ENCODE data around the gene RHBDF1. TPM values are rescaled to one million over a fixed set of nuclear protein-coding genes. Genes with fewer than 3 reads are reported as not detected.

The RHBDF1 gene
- polyA plus RNA-seq, 1 donor = 47.2 TPM

- no peak for DNase-seq
Observed at GRCh38 chr16:92431-93339, 20.3 kb upstream of the RHBDF1 start.

GRCh38 chr16:91484-91883 is 19.1 kb upstream of the RHBDF1 start:
- DNase-seq = no peak

DNA sequence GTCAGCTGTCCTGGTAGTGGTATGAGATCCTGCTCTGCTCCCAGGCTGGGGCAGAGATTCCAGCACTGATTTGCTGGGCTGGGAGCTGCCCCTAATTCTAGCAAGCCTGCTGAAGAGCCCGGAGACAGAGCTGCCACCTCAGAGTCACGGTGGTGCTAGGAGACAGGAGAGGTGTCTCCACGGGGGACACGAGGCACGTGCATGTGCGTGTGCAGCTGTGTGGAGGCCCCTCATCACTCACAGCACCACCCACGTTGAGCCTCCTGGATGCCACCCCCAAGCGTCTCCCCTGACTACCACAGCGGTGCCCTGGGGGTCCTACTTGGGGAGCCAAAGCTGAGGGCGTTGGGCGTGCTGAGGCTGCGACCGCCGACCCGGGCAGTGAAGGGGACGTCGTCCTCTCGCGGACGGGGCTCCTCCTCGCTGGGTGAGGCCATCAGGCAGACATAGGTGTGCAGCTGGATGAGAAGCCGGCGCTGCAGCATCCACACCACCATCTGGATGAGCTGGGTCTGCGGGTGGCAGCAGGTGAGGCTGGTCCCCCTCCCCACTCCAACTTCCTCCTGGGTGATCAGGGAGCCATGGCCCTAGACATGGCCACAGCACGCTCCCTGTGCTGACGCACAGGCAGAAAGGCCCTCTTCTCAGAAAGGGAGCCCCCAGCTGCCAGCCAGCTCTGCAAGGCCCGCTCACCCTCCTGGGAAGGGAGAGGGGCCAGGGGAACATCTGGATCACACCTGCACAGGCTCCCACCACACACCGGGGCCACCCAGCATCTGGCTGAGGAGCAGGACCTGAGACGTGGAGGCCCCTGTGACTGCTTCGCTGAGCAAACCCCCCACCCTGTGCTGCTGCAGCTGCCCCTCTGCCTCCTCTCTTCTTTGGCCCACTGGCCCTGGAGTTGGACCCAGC is 17.2 kb upstream of the RHBDF1 start:
- no peak for DNase-seq

- DNase-seq = no peak
Observed at GRCh38 chr16:88613-89012, 16.2 kb upstream of the RHBDF1 start.

DNA sequence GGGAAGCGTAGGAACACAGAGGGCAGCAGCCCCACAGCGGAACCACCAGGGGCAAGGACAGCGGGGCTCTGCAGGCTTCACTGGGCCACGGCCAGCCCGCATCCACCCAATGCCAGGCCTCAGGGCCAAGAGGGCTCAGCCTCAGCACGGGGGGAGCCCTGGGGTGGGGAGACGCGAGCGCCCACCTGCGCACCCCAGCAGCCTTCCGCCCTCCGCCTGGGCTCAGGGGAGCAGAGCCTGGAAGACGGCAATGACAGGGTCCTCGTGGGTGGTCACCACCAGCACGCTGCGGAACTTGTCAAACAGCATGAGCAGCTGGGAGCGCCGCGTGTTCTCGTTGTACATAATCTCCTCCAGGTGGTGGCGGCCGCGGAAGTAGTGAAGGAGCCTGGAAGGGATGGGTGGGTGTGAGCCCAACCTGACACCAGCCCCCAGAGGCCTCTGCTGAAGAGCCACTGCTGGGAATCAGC is 14.1 kb upstream of the RHBDF1 start:
- no peak for DNase-seq

DNA sequence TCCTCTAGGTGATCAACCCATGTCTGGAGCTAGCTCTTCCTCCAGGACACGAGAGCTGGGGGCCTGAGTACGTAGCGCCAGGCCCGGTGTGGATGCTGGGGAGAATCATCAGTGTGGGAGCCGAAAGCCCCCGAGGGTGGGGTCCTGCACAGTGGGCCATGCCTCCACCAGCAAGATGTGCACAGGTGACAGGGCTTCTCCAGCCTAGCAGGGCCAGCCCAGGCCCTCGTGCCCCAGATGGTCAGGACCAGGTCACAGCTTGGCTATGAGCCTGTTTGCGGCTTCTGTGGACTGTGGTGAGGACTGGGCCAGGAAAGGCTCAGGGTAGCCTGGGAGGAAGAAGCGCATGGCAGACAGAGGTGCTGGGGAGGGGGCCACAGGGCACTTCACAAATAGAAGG is 13.4 kb upstream of the RHBDF1 start:
- DNase-seq = no peak

DNA sequence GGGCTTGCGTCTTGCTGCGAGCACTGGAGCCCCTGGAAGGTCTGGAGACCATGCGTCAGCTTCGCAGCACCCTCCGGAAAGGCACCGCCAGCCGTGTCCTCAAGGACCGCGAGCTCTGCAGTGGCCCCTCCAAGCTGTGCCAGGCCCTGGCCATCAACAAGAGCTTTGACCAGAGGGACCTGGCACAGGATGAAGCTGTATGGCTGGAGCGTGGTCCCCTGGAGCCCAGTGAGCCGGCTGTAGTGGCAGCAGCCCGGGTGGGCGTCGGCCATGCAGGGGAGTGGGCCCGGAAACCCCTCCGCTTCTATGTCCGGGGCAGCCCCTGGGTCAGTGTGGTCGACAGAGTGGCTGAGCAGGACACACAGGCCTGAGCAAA is 13.0 kb upstream of the RHBDF1 start:
- DNase-seq = no peak

GRCh38 chr16:84718-85406 is 12.4 kb upstream of the RHBDF1 start:
- DNase-seq = no peak

- no peak for DNase-seq
Observed at GRCh38 chr16:83781-84615, 11.6 kb upstream of the RHBDF1 start.

DNA sequence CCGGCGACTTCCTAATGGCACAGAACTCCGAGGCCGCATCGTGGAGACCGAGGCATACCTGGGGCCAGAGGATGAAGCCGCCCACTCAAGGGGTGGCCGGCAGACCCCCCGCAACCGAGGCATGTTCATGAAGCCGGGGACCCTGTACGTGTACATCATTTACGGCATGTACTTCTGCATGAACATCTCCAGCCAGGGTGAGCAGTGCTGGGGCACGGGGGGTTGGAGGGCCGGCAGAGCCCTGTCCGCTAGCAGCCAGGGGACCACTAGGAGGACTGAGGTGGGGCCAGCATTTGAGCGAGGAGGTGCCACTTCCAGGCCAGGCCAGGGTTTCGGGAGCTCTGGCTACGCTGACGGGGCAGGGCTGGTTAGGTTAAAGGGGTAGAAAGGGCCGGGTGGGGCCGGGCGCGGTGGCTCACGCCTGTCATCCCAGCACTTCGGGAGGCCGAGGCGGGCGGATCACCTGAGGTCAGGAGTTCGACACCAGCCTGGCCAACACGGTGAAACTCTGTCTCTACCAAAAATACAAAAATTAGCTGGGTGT is 10.7 kb upstream of the RHBDF1 start:
- no peak for DNase-seq

GRCh38 chr16:79151-80054 is 7.0 kb upstream of the RHBDF1 start:
- DNase-seq = no peak

DNA sequence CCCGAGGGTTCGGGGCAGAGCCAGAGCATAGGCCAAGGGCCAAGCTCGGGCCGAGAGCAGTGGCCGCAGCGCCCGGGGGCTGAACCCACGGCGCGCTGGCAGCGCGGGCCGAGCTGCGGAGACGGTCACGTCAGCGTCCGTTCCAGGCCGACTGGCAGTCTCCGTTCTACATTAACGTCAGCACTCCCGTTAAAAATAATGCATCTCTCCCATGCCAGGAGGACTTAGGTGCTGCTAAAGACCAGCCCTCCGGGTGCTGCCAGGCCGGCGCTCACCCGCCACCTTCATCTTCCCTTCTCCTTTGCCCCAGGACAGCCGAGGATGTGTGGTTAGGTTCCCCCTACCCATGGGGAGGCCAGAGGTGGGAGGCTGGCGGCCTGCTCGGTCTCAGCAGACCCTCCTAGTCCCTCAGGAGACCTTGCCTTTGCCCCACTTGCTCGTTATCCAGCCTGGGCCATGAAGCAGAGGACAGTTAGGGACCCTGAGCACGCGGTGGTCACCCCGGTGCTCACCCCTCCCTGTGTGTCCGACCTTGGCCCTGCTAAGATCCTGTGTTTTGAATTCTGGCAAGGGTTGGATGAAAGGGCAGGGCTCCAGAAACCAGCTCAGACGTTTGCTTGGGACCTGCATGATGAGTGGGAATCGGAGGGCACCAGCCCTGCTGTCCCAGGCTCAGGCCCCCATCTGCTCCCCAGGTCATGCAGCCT is 6.2 kb upstream of the RHBDF1 start:
- DNase-seq = peak; percentile 55

GRCh38 chr16:77807-78443 is 5.5 kb upstream of the RHBDF1 start, which contains the start of gene MPG:
Gene MPG, plus strand, starts transcription at chr16:78225. Its CDS starts 85 bp downstream, at chr16:78310.
- peak; percentile 92 for DNase-seq

DNA sequence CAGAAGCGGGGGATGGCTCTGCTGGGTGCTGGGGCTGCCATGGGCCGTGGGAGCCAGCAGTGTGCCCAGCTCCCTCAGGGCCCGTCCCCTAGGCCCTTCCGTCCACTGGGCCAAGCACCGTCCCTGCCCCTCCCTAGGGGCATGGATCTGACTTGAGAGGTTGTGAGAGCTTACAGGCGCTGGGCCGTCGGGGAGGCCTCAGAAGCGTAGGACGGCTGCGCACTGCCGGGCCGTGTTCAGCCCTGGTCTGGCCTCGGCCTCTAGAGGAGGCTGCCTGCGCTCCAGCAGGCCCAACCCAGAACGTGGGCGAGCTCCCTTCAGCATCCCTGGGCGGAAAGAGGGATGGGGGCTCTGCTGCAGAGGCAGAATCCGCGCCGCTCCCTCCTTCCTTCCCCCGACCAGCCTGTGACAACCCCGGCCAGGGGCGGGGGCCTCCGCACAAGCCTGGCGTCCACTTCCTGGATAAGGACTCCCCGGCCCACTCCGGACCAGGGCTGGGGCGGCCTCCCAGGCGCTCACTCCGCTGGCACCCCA is 4.9 kb upstream of the RHBDF1 start:
- DNase-seq = peak; percentile 83

DNA sequence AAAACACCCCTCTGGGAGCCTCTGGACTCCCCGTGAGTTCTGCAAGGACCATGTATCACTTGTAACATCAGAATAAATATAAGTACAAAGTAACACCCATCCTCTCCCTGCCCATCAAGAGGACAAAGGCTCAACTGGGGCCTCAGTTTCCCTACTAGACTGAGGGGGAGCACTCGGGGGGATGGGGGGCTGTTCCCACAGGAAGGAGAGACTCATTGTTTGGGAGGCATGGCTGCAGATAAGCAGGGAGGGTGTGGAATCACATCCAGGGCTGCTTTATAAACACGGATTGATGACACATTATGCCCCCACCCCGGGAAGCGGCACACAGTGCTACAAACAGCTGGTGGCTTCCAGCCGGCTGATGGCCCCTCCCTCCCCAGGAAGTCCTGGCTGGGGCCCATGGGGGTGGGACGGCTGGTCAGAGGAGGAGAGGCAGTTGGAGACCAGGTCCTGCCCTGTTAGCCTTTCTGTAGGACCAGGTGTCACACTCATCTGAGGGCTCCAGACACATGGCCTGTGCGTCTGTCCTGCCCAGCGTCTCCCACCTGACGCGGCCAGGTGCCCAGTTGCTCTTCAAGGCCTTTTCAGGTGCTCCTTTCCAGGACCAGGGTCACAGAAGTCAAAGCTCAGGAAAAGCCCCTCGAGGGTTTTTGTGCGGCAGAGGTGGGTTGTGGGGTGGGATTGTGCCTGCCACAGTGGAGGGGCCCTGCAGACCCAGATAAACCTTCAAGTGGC is 4.3 kb upstream of the RHBDF1 start:
- peak; percentile 83 for DNase-seq

DNA sequence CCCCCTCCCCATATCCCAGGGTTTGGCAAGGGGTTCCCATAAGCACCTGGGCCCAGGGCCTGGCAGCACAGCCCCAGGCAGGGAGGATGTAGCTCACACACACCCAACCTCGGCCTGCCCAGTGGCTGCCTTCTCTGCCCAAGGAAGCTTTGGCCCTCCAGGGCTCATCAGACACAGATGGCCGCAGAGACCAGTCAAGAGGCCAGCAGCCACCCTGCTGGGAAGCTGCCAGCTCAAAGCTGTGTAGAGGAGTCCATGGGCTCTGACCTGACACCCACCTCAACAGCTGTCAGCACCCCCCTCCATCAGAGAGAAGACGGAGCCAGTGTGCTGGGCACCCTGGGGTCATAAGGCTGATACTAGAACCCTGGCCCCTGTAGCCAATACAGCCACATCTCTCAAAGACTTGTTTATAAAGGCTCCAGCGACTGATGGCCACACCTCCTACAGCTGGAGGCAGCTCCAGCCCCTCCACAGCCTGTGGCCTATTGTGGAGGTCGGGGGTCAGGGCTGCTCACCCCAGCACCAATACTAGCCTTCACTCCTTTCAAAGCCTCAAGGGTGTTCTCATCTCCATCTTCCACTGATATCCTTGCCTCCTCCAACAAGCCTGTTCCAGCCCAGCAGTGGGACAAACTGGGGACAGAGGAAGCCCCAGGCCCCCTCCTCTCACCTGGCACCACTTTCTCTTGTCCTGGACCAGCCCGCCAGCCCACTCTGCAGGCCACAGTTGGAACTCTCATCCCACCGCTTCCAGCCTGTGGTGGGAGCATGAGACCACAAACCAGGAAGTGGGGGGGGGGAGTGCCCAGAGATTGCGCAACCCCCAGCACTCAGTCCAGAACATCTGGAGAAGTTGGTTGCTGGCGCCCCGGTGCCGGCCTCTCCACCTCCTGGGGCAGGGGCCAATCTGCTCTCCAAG is 3.4 kb upstream of the RHBDF1 start:
- DNase-seq = peak; percentile 84
